22Rv1 (cell line): ENCODE data around the gene CDKN1C.

Experiments used
- H3K27ac ChIP-seq: fragments of 450-650 bp; 2 replicates; pipeline ENCODE4 v1.5.1; 2017
- CTCF ChIP-seq: fragments of 450-650 bp; IDR thresholded peaks from 2 replicates; pipeline ENCODE4 v1.5.1; 2017; ENCODE audit warnings: mild to moderate bottlenecking
- ZFX ChIP-seq: fragments of 450-650 bp; IDR thresholded peaks from 2 replicates; pipeline ENCODE4 v1.6.1; 2017; ENCODE audit warnings: antibody characterized with exemption, borderline replicate concordance

The CDKN1C gene

DNA sequence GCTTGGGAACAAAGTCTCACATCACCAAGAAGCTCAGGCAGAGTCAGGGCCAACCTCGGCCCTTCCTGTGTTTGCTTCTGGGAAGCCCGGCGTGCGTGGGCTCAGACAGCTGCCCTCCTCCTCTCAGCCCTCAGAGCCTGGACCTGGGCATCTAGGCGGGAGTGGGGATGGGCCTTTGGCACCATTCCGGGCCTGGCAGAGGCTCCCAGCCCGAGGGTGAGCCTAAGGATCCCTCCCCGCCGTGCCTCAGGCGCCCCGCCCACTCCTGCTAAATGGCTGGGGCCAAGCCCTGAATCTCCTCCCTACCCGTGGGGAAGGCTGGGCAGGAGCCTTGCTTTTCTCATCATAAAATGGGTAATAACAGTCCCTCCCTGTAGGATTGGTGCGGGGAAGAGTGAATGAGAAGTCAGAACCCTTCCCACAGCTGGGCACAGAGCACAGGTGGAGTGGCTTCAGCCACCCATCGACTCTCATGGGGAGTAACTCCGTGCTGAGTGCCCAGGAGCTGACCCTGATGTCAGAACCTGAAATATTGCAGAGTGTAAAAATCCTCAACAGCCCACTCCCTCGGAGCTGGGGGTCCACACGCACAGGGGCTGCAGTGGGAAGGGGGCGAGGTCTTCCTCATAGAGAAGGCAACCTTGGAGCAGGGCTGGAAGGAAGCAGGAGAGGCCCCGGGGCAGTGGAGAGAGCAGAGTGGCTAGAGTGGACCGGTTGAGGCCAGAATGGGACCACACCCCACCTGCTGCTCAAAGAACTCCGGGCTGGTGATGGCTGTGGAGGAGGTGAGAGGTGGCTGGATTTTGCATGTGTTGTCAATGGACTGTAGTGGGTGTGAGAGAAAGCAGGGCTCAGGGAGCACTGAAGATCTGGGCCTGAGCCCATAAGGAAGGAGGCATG is 18.8 kb upstream of the CDKN1C start:
- H3K27ac ChIP-seq, result no peak overlapping the region
- TF ChIP-seq ZFX, result no peak
- no peak for TF ChIP-seq CTCF

DNA sequence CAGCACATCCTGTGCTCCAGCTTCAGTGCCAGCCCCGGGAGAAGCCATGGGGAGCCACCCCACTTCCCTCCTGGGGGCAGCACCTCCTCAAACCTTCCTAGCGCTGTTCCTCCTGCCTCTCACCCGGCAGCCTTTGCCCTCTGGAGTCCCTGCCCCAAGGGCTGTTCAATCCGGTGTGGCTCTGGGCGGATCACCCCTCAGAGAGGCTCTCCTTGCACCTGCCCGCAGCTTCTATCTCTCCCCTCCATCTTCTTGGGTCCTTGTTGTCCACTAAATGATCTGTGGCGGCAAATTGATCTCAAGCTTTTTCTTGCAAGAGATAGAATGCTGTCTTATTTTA is 18.1 kb upstream of the CDKN1C start:
- no peak overlapping the region for H3K27ac ChIP-seq

DNA sequence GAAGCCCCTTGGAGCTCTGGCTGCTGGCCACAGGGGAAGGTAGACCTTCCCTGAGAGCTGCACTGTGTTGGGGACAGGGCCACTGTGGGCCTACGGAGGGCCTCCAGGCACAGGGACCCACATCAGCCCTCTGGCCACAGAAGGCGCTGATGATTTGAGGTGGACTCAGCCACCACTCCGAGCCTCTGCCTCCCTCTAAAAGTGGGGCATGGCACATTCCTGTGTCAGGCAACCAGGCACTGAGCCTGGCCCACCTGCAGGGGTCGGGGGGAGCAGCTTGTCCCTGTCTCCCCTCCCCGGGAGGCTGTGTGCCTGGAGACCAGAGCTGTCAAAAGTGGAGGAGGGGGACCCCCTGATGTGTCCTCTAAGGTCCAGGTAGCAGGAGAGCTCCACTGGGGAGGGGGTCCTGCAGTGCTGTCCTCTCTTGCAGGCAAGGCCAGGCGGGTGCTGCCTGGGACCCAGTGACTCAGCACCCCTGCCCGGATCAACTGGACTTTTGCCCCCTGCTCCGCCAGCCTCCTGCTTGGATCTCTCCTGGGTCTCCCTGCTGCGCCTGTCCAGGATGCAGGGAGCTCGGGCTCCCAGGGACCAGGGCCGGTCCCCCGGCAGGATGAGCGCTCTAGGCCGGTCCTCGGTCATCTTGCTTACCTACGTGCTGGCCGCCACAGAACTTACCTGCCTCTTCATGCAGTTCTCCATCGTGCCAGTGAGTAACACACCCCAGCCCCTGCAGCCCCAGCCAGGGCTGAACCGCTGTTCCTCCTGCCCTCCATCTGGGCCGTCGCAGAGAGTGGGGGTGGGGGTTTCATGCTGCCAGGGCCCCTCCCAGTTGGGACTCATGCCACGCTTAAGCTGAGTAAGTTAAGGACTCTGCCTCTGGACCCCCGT is 17.5 kb upstream of the CDKN1C start:
- H3K27ac ChIP-seq, result peak overlapping the region; percentile 53
- TF ChIP-seq ZFX, result no peak
- TF ChIP-seq CTCF, result no peak

More for the DNA sequence above, 18.1 kb upstream of the CDKN1C start:
- TF ChIP-seq ZFX (no peak), CTCF (no peak)

DNA sequence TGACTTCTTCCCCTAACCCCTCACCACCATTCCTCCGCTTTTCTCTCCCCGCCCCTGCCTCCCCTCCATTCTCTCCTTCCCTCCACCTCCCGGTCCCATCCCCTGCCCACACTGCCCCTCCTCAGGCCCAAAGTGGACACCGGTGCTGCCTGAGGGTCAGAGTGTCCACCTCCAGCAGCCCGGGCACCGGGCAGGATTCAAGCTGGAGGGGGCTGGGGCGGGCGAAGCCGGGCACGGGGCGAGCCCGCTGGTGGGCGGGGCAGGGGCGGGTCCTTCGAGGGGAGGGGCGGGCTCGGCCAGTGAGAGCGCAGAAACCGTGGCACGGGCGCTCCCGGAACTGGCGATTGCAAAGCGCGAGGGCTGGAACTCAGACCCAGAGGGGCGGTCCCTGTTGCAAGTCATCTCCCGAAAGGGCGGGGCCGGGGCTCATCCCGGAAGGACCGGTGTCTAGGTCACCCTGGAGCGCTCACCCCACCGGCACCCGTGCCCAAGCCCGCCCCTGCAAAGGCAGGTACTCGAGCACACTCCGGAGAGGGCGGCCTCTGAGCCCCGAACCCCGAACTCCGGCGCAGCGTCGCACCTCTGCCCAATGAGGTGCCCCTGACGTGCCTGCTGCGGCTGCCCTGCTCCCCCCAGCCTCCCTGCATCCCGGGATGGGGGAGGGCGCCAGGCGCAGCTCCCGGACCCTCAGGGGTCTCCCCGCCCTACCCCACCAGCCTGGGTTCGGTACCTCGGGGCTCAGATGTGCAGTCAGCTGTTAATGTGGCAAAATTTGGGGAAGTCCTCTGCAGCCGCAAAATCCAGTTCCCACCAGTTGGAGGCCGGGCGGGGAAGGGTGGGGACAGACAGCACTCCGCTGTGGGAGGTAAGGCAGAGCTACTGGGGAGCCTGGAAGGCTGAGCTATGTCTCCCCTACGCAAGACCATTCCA is 16.5 kb upstream of the CDKN1C start:
- no peak for TF ChIP-seq CTCF
- TF ChIP-seq ZFX, result no peak
- H3K27ac ChIP-seq, result peak overlapping the region; percentile 53

DNA sequence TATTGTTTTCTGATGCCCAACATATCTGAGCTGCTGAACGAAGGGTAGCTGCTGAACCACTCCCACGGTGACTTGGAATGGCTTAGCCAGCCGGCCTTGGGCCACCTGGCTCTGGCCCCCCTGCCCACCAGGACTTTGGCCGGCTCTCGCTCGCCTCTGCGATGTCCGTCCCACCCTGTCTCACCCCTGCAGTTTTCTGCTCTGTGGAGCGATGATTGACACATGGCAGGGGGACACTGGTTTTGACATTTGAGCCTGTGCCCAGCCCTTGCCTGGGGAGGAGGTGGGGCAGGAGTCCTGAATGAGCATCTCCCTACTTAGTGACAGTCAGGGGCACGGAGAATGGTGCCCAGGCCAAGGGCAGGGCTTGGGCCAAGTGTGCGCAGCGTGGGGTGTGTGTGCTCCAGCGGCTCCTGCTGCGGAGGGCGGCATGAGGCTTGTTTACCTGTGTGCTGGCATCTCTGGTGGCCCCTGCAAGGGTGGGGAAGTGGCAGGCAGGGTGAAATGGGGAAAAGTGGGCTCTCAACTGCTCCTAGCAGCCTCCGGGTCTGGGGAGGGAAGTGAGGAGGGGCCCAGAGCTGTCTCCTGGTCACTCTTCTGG is 15.7 kb upstream of the CDKN1C start:
- H3K27ac ChIP-seq, result peak overlapping the region; percentile 53
- TF ChIP-seq CTCF (no peak), ZFX (no peak)

DNA sequence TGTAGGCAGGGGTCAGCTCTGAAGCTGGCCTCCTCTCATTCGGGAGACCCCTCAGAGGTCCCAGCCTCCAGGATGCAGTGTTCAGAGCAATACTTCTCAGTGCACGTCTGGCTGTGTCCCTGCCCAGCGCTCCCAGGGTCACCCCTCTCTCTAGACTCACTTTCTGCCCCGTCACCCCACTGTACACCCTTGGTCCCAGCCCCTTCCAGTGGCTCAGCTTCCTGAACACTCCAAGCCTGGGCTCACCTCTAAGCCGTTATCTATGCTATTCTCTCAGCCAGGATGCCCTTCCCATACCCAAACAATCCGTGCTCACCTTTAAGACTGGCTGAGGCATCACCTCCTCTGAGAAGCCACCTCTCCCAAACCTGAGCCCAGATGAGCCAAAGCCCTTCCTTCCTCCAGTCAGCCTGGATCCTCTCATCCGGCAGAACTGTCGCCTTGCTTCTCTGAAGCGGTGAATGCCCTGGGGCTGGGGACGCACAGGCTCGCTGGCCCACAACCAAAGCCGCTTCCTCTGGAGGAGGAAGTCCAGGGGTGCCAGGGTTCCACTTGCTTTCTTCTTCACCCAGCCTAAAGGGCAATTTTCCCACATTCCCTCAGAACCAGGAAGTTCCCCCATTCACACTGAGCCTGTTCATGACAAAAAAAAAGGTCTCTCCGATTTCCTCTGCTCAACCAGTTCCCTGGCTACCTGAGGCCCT is 13.7 kb upstream of the CDKN1C start:
- no peak for TF ChIP-seq CTCF
- no peak for TF ChIP-seq ZFX

More for the DNA sequence above, 13.7 kb upstream of the CDKN1C start:
- no peak overlapping the region for H3K27ac ChIP-seq
